Fibroblast of lung (primary cell): ENCODE measurements around the gene PDE4D.

Source experiments
- EZH2 ChIP-seq: IDR thresholded peaks from 2 replicates; pipeline ENCODE4 v1.5.1; 2012; ENCODE audit warnings: low read length, control low read depth, mild to moderate bottlenecking; ENCODE audit errors: missing control alignments
- TF ChIP-seq, protein P1 (sequence below), 2 donors: IDR thresholded peaks in 1 of 2; conservative IDR thresholded peaks in 1 of 2; 1 replicate in 1 of 2; 2 replicates in 1 of 2; pipeline ENCODE4 v1.5.1; 2011 to 2012; ENCODE audit warnings: low read length in 2 of 2, control low read depth in 1 of 2, inconsistent platforms in 1 of 2, low read depth in 1 of 2, mild to moderate bottlenecking in 1 of 2

DNA sequence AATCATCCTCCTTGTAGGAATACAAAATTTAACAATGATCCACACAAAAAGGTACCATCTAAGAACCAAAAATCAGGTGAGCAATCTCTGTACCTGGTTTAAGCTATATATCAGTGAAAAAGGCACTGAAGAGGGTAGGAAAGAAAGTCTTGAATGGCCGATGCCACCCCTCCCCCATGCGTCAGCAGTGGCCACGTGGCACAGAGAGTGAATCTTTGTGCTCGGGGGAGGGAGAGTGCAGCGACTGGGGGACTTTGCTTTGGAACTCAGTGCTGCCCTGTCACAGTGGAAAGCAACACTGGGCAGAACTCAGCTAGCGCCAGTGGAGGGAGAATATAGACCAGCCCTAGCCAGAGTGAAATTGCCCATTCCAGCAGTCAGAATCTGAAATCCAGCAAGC lies 28.3 kb upstream of the PDE4D start:
- TF ChIP-seq, protein P1, sequence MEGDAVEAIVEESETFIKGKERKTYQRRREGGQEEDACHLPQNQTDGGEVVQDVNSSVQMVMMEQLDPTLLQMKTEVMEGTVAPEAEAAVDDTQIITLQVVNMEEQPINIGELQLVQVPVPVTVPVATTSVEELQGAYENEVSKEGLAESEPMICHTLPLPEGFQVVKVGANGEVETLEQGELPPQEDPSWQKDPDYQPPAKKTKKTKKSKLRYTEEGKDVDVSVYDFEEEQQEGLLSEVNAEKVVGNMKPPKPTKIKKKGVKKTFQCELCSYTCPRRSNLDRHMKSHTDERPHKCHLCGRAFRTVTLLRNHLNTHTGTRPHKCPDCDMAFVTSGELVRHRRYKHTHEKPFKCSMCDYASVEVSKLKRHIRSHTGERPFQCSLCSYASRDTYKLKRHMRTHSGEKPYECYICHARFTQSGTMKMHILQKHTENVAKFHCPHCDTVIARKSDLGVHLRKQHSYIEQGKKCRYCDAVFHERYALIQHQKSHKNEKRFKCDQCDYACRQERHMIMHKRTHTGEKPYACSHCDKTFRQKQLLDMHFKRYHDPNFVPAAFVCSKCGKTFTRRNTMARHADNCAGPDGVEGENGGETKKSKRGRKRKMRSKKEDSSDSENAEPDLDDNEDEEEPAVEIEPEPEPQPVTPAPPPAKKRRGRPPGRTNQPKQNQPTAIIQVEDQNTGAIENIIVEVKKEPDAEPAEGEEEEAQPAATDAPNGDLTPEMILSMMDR (conservative IDR thresholded peaks at IDR 0.05 in 1 of 2, IDR thresholded peaks at IDR 0.05 in 1 of 2; ENCODE audit: low read depth in 1 of 2, low read length in 2 of 2): no peak
- no peak for TF ChIP-seq EZH2
